ENCODE results near the gene BCL2L2.

- TF ChIP-seq CTCF (IDR thresholded peaks at IDR 0.05; ENCODE audit: insufficient read depth, low read length, poor library complexity, severe bottlenecking) (no peak), EZH2phosphoT487 (conservative IDR thresholded peaks at IDR 0.05; ENCODE audit: low read length) (no peak)
Measured at GRCh38 chr14:23324993-23325392, 18.4 kb downstream of the BCL2L2 start.
